PC-9 (cell line): Measurements from ENCODE around the gene VSIG2. TPM values are rescaled to one million over a fixed set of nuclear protein-coding genes. Genes with fewer than 3 reads are reported as not detected.

ENCODE experiments used
- BruUV-seq: library from RNA; stranded (reverse); fragments of 400-500 nt; replicated peaks from 2 replicates; lab custom pipeline; 2021; lab: Mats Ljungman, UMichigan
- CTCF ChIA-PET: fragments of 300-600 bp; sonication (Branson Sonifier 250); formaldehyde crosslinking; loops from one replicate; lab custom pipeline; 2022; ENCODE audit warnings: antibody characterized with exemption; lab: Charles Lee
- POLR2A ChIA-PET: fragments of 300-600 bp; sonication (Branson Sonifier 250); formaldehyde crosslinking; loops from one replicate; lab custom pipeline; 2022; ENCODE audit warnings: antibody characterized with exemption; ENCODE audit not compliant: unreplicated experiment; lab: Charles Lee
- DNase-seq, 2 experiments: peaks; one replicate each; pipeline versions ENCODE4 v3.0.0 to v3.0.0-alpha.2; 2015 to 2022; ENCODE audit warnings: mixed read lengths in 1 of 2
- H2AFZ ChIP-seq: fragments of 200-600 bp; sonication (generic); 2 replicates; pipeline ENCODE4 v1.8.1; 2017; ENCODE audit warnings: antibody characterized with exemption
- H3F3A ChIP-seq: fragments of 200-600 bp; sonication (generic); 2 replicates; pipeline ENCODE4 v1.8.1; 2017; ENCODE audit warnings: antibody characterized with exemption, mild to moderate bottlenecking, low read depth; ENCODE audit not compliant: insufficient read depth
- H3K27ac ChIP-seq: fragments of 200-600 bp; sonication (generic); 2 replicates; pipeline ENCODE4 v1.6.1; 2016; ENCODE audit warnings: mixed run types
- H3K27me3 ChIP-seq: fragments of 200-600 bp; sonication (generic); 2 replicates; pipeline ENCODE4 v1.6.1; 2016; ENCODE audit warnings: low read depth, mixed run types; ENCODE audit not compliant: insufficient read depth
- H3K36me3 ChIP-seq: fragments of 200-600 bp; sonication (generic); 2 replicates; pipeline ENCODE4 v1.6.1; 2016; ENCODE audit warnings: low read depth, mixed run types
- H3K4me1 ChIP-seq: fragments of 200-600 bp; sonication (generic); replicated peaks from 2 replicates; pipeline ENCODE4 v1.6.1; 2016; ENCODE audit warnings: mixed run types; ENCODE audit not compliant: insufficient read depth
- H3K4me2 ChIP-seq: fragments of 200-600 bp; sonication (generic); 2 replicates; pipeline ENCODE4 v1.6.1; 2017; ENCODE audit warnings: mixed run types
- H3K4me3 ChIP-seq: fragments of 200-600 bp; sonication (generic); 2 replicates; pipeline ENCODE4 v1.6.1; 2016; ENCODE audit warnings: mixed run types
- H3K79me2 ChIP-seq: fragments of 200-600 bp; sonication (generic); 2 replicates; pipeline ENCODE4 v1.6.1; 2017; ENCODE audit warnings: low read depth, mixed run types
- H3K9me2 ChIP-seq: fragments of 200-600 bp; sonication (generic); 2 replicates; pipeline ENCODE4 v1.8.1; 2017; ENCODE audit warnings: mild to moderate bottlenecking; ENCODE audit not compliant: insufficient read depth
- H3K9me3 ChIP-seq: fragments of 200-600 bp; sonication (generic); 2 replicates; pipeline ENCODE4 v1.8.1; 2016; ENCODE audit warnings: low read depth; ENCODE audit not compliant: insufficient read depth
- H4K20me1 ChIP-seq: fragments of 200-600 bp; sonication (generic); 2 replicates; pipeline ENCODE4 v1.8.1; 2017; ENCODE audit not compliant: insufficient read depth
- EZH2 ChIP-seq: fragments of 200-600 bp; sonication (generic); IDR thresholded peaks from 2 replicates; pipeline ENCODE4 v1.8.0; 2017; ENCODE audit warnings: antibody characterized with exemption, low read depth
- intact Hi-C: fragments of 100-400 bp; cut with micrococcal nuclease; formaldehyde crosslinking; loops from one replicate; pipeline ENCODE4 v1.10.0; 2022; ENCODE audit not compliant: unreplicated experiment
- total RNA-seq: library from RNA; stranded (reverse); gene quantifications from 2 replicates; pipeline ENCODE4 v1.2.3, GENCODE V29; 2021
- TF ChIP-seq, protein P1 (sequence below): fragments of 200-600 bp; sonication (generic); conservative IDR thresholded peaks from 2 replicates; pipeline ENCODE4 v1.6.1; 2017; ENCODE audit warnings: mixed run types, antibody characterized with exemption, mild to moderate bottlenecking, moderate library complexity

Gene VSIG2
- total RNA-seq, 1 experiment from 2014 or later = 12.4 TPM

DNA sequence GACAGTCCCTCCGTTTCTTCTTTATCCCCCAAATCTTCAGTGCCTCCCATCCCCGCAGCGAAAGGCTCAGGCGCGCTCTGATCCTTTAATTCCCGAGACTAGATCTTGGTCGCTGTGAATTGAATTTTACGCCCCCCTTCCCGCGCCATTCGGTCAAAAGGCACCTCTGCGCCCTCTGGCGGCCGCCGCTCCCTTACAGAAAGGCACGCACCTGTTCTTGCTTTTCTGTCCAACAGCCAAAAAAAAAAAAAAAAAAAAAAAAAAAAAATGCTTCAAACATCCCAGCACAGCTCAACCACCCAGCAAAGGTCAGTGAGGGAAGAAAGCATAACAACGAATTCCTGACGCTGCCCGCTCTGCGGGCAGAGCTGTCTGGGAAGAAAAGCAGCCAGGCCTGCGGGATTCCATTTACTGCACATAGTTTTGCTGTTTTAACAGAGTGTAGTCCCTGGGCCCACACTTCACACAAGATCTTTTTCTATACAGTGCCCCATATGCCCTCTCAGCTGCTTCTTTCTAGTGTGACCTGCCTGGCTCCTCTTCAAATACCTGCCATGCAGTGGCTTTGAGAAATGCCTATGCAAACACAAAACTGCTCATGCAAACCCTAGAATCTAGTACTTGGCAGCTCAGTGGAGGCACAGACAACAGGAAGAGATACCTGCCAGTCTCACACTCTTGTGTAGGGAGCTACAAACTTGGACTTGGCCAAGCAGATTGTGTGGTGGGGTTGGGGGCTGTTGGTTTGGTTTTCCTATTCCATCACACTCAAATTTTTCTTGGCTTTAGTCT lies 11.3 kb upstream of the VSIG2 start:
- peaks cover 13% of the 10 kb centered on the region for H3F3A ChIP-seq
- H3K9me3 ChIP-seq = no peaks in the 10 kb centered on the region
- no peaks in the 10 kb centered on the region for H4K20me1 ChIP-seq
- peaks cover 13% of the 10 kb centered on the region; the same call in 1 of the 2 replicates for H3K36me3 ChIP-seq
- CTCF ChIA-PET = interaction anchor here (0.6 to 2.2 kb wide), 12 partner anchors 11 to 102 kb away, joined by 3 to 21 read pairs (median 11); partner anchors contain the start of genes SIAE and SPA17
- H3K4me2 ChIP-seq = peak overlapping the region; percentile 91
- H2AFZ ChIP-seq = peak overlapping the region; percentile 90
- H3K79me2 ChIP-seq = peaks cover 32% of the 10 kb centered on the region; the same call in 1 of the 2 replicates
- no peaks in the 10 kb centered on the region for H3K9me2 ChIP-seq
- BruUV-seq = no TSS peak
- peak; percentile 90 for DNase-seq
- peak overlapping the region; percentile 98 for H3K4me3 ChIP-seq
- TF ChIP-seq, protein P1, sequence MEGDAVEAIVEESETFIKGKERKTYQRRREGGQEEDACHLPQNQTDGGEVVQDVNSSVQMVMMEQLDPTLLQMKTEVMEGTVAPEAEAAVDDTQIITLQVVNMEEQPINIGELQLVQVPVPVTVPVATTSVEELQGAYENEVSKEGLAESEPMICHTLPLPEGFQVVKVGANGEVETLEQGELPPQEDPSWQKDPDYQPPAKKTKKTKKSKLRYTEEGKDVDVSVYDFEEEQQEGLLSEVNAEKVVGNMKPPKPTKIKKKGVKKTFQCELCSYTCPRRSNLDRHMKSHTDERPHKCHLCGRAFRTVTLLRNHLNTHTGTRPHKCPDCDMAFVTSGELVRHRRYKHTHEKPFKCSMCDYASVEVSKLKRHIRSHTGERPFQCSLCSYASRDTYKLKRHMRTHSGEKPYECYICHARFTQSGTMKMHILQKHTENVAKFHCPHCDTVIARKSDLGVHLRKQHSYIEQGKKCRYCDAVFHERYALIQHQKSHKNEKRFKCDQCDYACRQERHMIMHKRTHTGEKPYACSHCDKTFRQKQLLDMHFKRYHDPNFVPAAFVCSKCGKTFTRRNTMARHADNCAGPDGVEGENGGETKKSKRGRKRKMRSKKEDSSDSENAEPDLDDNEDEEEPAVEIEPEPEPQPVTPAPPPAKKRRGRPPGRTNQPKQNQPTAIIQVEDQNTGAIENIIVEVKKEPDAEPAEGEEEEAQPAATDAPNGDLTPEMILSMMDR = peak; percentile 82
- TF ChIP-seq EZH2 = no peak
- intact Hi-C loops = loop anchor here (1.0 to 2.0 kb wide), 6 partner anchors 17 to 94 kb away; partner anchors contain the start of genes SIAE and SPA17
- H3K4me1 ChIP-seq = peaks cover 29% of the 10 kb centered on the region
- H3K27ac ChIP-seq = peak overlapping the region; percentile 56
- POLR2A ChIA-PET = interaction anchor here (0.5 to 1.3 kb wide), 4 partner anchors 15 to 829 kb away, joined by 4 to 16 read pairs (median 8); partner anchors contain the start of genes SPA17 and STT3A
- H3K27me3 ChIP-seq = no peaks in the 10 kb centered on the region

DNA sequence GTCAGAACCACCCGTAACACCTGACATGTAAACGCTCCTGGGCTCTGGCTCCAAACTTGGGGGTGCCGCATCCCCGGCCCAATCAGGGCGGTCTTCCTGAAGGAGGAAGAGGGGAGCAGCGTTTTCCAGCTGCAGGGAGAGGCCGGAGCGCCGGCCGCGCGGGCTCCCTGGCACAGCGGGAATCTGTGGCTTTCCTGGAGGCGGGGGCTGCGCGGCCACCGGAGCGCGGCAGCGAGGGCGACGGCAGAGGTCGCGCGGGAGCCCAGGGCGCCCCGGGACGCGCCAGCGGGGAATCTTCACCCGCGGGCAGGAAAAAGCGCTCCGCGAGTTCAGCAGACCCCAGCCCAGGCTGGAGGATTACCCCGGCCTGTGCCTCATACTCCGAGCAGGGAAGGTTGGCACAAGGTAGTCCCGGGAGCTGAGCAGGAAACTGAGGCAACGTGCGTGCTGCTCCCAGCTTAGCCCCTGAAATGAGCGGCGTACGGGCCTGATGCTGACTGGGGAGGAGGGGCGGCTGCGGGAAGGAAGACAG lies 10.6 kb upstream of the VSIG2 start:
- ChIA-PET POLR2A (interaction anchor here (1.3 kb wide), 1 partner anchor 14 kb away, joined by 16 read pairs; no protein-coding TSS in a partner anchor), CTCF (interaction anchor here (0.6 to 2.2 kb wide), 9 partner anchors 14 to 93 kb away, joined by 3 to 21 read pairs (median 7); partner anchors contain the start of genes SIAE and SPA17)
- peak in 1 of 2 experiments; percentile 53 for DNase-seq
- intact Hi-C loops = loop anchor here (1.0 to 2.0 kb wide), 6 partner anchors 16 to 93 kb away; partner anchors contain the start of genes SIAE and SPA17
- Histone ChIP-seq H3F3A (peaks cover 12% of the 10 kb centered on the region), H3K27ac (peak overlapping the region; percentile 47), H3K79me2 (peaks cover 30% of the 10 kb centered on the region; the same call in 1 of the 2 replicates), H3K9me3 (no peaks in the 10 kb centered on the region), H2AFZ (peak overlapping the region; percentile 90), H3K4me2 (peak overlapping the region; percentile 91), H4K20me1 (no peaks in the 10 kb centered on the region), H3K27me3 (no peaks in the 10 kb centered on the region), H3K9me2 (no peaks in the 10 kb centered on the region), H3K36me3 (peaks cover 10% of the 10 kb centered on the region; the same call in 1 of the 2 replicates), H3K4me3 (peak overlapping the region; percentile 98), H3K4me1 (peaks cover 26% of the 10 kb centered on the region)
- TF ChIP-seq EZH2 = no peak
- TF ChIP-seq, protein P1 = no peak
- BruUV-seq = TSS peak; percentile 44

DNA sequence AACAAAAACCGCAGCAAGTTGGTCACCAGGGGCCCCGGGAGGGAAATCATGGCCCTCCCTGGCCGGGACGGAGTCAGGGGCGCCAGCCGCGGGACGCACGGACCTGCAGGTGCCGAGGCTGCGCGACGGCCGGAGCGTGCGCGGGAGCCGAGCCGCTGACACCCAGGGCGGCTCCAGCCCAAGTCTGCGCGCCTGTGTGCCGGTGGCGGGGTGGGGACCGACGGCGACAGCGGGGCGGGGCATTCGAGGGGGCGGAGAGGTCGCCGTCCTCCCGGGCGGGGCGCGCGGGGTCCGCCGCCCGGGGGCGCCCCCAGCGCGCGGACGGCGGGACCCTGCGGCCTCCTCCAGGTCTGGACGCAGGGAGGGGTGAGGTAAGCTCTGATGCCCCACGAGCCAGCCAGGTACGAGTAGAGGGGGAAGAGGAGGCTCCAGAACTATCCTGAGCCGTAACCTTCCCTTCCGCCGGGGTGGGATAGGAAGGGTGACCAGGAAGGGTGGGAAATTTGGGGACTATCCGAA lies 10.1 kb upstream of the VSIG2 start, which contains the start of gene ESAM:
Gene ESAM, minus strand, starts transcription at position 186 of the 519 bp plus-strand sequence. Its CDS starts 136 bp downstream, at position 50.
- Histone ChIP-seq H3K4me3 (peak within 1 kb of the TSS; percentile 98), H2AFZ (peak within 1 kb of the TSS; percentile 90), H3F3A (peaks cover 12% of the 10 kb centered on the region), H3K4me2 (peak within 1 kb of the TSS; percentile 91), H4K20me1 (no peaks in the 10 kb centered on the region), H3K9me2 (no peaks in the 10 kb centered on the region), H3K27ac (peak within 1 kb of the TSS; percentile 47), H3K4me1 (peaks cover 26% of the 10 kb centered on the region), H3K9me3 (no peaks in the 10 kb centered on the region), H3K79me2 (peaks cover 28% of the 10 kb centered on the region; the same call in 1 of the 2 replicates), H3K36me3 (peaks cover 5% of the 10 kb centered on the region; the same call in 1 of the 2 replicates), H3K27me3 (no peaks in the 10 kb centered on the region)
- peak; percentile 50 to 78 for DNase-seq
- intact Hi-C loops = loop anchor here (2.0 kb wide), 1 partner anchor 75 kb away; no protein-coding TSS in a partner anchor
- ChIA-PET POLR2A (no interaction called here), CTCF (interaction anchor here (0.6 to 2.2 kb wide), 6 partner anchors 13 to 93 kb away, joined by 3 to 21 read pairs (median 5); no protein-coding TSS in a partner anchor)
- TF ChIP-seq, protein P1 = no peak
- TF ChIP-seq EZH2 = no peak
- BruUV-seq = no TSS peak
